IPS-18a (cell line): Measurements from ENCODE around the gene CADPS2.
A peak's percentile ranks its signal among the peaks of the same experiment; 100 is the strongest.

Experiments used
- H3K27ac ChIP-seq: one replicate; pipeline ENCODE4 v1.5.1; 2013; ENCODE audit warnings: low read length
- H3K27me3 ChIP-seq: one replicate; pipeline ENCODE4 v1.6.1; 2013; ENCODE audit warnings: mild to moderate bottlenecking, low read length; ENCODE audit not compliant: control insufficient read depth, insufficient read depth
- H3K36me3 ChIP-seq: one replicate; pipeline ENCODE4 v1.6.1; 2013; ENCODE audit warnings: low read depth, low read length; ENCODE audit not compliant: control insufficient read depth
- H3K4me1 ChIP-seq: one replicate; pipeline ENCODE4 v1.6.1; 2013; ENCODE audit warnings: low read depth, low read length; ENCODE audit not compliant: control insufficient read depth
- H3K4me3 ChIP-seq: one replicate; pipeline ENCODE4 v1.5.1; 2013; ENCODE audit warnings: low read length
- H3K9ac ChIP-seq: one replicate; pipeline ENCODE4 v1.6.1; 2013; ENCODE audit warnings: mild to moderate bottlenecking, low read length, moderate library complexity
- H3K9me3 ChIP-seq: one replicate; pipeline ENCODE4 v1.6.1; 2013; ENCODE audit warnings: low read depth, low read length; ENCODE audit not compliant: control insufficient read depth

CADPS2 gene

DNA sequence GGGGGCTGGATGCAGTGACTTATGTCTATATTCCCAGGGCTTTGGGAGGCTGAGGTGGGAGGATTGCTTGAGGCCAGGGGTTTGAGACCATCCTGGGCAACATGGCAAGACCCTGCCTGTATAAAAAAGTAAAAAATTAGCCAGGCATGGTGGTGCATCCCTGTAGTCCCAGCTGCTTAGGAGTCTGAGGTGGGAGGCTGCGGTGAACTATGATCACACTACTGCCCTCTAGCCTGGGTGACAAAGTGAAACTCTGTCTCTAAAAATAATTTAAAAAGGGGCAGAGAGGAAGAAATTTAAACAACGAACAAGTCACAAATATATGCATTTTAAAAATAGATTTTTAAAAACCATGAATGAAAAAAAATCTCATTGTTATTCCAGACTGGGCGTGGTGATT lies 535.6 kb downstream of the CADPS2 start:
- Histone ChIP-seq H3K9ac (no peak overlapping the region), H3K36me3 (no peaks in the 10 kb centered on the region), H3K9me3 (no peaks in the 10 kb centered on the region), H3K27ac (no peak overlapping the region), H3K4me1 (peaks cover 13% of the 10 kb centered on the region), H3K4me3 (no peak overlapping the region), H3K27me3 (no peaks in the 10 kb centered on the region)

DNA sequence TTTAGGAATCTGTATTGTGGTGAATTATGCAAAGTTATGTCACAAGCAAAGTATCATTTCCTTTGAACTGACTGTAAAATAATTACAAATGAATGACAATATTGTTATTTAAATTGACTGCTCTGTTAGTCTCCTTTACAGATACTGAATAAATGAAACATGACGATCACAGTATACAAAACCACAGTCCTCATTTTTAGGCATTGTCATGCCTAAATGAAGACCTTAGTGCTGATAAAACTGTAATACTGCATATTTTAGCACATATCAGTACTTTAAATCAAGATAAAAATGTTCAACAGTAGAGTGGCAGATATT lies 542.0 kb downstream of the CADPS2 start:
- H3K27me3 ChIP-seq = peaks cover 4% of the 10 kb centered on the region
- H3K4me3 ChIP-seq = peak overlapping the region; percentile 22
- H3K27ac ChIP-seq = no peak overlapping the region
- no peaks in the 10 kb centered on the region for H3K9me3 ChIP-seq
- H3K9ac ChIP-seq = no peak overlapping the region
- H3K36me3 ChIP-seq = no peaks in the 10 kb centered on the region
- peaks cover 20% of the 10 kb centered on the region for H3K4me1 ChIP-seq

DNA sequence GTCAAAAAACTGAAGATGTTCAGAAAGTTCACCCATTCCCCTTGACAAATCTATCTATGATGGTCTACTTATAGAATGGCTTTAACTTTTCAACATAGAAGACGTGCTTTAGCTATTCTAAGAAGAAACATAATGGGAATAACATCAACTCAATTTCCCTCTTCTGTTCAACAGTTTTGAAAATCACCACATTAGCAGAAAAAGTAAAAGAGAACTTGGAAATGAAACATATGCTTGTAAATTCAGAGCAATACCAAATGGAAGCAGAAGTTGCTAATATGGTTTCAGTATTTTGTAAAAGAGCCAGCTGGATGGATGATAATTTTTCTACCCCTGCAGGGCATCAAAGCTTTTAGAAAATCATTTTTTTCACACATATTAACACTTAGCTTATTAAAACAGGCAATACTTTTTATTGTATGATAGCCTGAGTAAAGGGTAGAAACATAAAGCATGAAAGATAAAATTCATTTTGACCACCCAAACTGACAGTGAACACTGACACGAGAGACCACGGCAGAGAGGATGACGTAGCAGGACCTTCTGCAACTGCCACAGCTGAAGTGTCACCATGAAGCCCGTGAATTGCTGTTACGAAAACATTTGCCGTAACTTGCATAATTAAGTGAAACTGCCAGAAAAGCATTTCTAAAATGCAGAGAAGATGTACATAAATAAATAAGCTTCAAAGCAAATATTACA lies 542.5 kb downstream of the CADPS2 start:
- no peak overlapping the region for H3K4me3 ChIP-seq
- H3K9me3 ChIP-seq = no peaks in the 10 kb centered on the region
- no peak overlapping the region for H3K9ac ChIP-seq
- H3K4me1 ChIP-seq = peaks cover 20% of the 10 kb centered on the region
- H3K27me3 ChIP-seq = peaks cover 4% of the 10 kb centered on the region
- H3K36me3 ChIP-seq = no peaks in the 10 kb centered on the region
- no peak overlapping the region for H3K27ac ChIP-seq

DNA sequence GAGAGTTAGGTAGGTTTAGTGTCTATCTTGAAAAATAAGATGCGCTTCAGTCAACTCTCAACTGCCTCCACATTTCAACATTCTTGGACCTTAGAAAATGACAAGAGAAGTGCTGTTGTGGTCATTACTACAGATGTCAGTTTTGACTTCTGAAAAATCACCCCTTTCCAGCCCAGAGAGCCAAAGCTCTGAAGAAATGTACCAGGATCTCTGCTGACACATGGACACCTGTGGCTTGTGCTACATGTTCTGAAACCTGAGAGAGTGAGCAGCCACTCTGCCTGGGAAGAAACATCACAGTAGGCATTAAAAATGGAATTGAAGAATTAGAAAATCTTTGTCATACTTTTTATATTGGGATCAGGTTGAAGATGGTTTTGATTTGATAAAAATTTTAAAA lies 545.8 kb downstream of the CADPS2 start:
- Histone ChIP-seq H3K27ac (no peak overlapping the region), H3K4me1 (peaks cover 39% of the 10 kb centered on the region), H3K27me3 (peaks cover 4% of the 10 kb centered on the region), H3K36me3 (no peaks in the 10 kb centered on the region), H3K4me3 (no peak overlapping the region), H3K9ac (no peak overlapping the region), H3K9me3 (no peaks in the 10 kb centered on the region)

DNA sequence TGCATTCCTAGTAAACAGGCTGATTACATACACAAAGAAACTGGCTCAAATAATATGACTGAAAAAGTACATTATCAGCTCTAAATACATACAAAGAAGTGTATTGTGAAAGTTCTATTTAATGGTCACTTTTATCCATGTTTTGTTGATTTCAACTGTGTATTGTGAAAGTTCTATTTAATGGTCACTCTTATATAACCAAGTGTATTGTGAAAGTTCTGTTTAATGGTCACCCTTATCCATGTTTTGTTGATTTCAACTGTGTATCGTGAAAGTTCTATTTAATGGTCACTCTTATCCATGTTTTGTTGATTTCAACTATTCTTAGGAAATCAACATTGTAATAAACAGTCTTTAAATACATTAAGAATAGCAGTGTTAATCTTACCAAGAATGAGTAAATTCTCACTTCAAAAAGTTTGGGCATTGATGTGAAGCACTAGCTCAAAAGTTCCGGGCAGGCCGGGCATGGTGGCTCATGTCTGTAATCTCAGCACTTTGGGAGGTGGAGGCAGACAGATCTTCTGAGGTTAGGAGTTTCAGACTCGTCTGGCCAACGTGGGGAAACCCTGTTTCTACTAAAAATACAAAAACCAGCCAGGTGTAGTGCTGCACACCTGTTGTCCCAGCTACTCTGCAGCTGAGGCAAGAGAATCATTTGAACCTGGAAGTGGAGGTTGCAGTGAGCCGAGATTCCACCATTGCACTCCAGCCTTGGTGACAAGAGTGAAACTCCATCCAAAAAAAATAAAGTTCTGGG lies 546.9 kb downstream of the CADPS2 start:
- Histone ChIP-seq H3K4me1 (peaks cover 28% of the 10 kb centered on the region), H3K9ac (no peak overlapping the region), H3K27ac (no peak overlapping the region), H3K9me3 (no peaks in the 10 kb centered on the region), H3K27me3 (peaks cover 4% of the 10 kb centered on the region), H3K36me3 (no peaks in the 10 kb centered on the region), H3K4me3 (no peak overlapping the region)

DNA sequence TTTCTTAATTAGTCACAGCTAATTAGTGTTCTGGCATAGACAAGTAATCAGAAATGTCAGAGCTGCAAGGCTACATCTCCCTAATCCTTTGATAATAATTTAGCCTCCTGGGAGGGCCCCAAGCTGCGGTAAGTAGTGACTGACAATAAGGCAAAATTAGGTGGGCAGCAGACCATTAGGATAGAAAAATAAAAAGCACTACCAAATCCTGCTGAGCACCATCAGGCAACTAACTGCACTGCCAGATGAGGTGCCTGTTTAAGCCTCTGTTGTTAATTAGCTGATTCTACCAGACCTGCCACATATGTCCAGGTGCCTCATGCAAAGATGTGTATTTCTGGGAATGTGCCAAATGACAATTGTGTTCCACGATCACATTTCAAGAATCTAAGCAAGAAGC lies 549.2 kb downstream of the CADPS2 start:
- Histone ChIP-seq H3K27me3 (no peaks in the 10 kb centered on the region), H3K4me1 (peaks cover 20% of the 10 kb centered on the region), H3K36me3 (no peaks in the 10 kb centered on the region), H3K27ac (no peak overlapping the region), H3K9ac (no peak overlapping the region), H3K9me3 (no peaks in the 10 kb centered on the region), H3K4me3 (no peak overlapping the region)

DNA sequence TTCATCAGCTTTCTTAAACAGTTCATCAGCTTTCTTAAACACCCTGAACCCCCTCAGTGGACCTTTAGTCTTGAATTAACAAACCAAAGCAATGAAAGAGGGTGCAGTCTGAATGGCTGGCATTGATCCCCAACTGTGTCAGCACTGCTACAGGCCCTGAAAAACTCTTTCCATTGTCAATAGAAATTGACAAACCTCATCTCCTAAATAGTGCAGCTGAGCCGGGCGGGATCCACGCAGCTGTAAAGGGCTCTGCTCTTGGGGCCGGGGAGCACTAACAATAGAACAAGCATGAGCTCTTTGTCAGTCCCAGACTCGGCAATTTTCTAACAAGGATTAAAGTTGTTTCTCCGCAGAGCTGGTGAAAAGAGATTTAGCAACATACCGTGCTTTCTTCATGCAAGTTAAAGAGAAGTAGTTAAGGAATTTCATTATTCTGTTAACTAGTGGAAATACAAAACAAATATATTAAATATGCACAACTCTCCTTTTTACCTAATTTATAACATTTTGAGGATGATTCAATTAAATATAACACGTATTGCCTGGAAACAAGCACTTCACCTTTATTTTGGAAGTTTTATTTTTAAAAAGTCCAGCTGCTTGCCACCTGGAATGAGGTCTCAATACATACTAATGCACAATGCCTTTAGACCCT lies 557.0 kb downstream of the CADPS2 start:
- Histone ChIP-seq H3K9me3 (no peaks in the 10 kb centered on the region), H3K27me3 (no peaks in the 10 kb centered on the region), H3K9ac (no peak overlapping the region), H3K4me3 (peak overlapping the region; percentile 18), H3K36me3 (no peaks in the 10 kb centered on the region), H3K27ac (peak overlapping the region; percentile 30), H3K4me1 (peaks cover 52% of the 10 kb centered on the region)

DNA sequence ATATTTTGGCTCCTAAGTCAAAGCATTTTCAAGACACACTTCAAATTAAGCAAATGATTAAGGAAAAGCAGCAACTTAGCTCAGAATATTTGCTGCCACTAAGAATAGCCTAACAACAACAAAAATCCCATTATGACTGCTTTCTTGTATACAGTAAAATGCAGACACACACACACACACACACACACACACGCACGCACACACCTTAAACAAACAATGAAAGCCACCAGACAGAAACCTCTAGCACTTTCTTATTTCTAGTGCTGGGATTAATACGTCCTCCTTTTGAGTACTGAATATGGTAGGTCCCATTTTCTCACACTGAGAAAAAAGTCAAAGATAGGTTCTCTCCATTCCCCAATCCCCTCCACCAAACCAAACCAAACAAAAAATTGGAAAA lies 558.3 kb downstream of the CADPS2 start:
- H3K9ac ChIP-seq = no peak overlapping the region
- H3K27me3 ChIP-seq = no peaks in the 10 kb centered on the region

DNA sequence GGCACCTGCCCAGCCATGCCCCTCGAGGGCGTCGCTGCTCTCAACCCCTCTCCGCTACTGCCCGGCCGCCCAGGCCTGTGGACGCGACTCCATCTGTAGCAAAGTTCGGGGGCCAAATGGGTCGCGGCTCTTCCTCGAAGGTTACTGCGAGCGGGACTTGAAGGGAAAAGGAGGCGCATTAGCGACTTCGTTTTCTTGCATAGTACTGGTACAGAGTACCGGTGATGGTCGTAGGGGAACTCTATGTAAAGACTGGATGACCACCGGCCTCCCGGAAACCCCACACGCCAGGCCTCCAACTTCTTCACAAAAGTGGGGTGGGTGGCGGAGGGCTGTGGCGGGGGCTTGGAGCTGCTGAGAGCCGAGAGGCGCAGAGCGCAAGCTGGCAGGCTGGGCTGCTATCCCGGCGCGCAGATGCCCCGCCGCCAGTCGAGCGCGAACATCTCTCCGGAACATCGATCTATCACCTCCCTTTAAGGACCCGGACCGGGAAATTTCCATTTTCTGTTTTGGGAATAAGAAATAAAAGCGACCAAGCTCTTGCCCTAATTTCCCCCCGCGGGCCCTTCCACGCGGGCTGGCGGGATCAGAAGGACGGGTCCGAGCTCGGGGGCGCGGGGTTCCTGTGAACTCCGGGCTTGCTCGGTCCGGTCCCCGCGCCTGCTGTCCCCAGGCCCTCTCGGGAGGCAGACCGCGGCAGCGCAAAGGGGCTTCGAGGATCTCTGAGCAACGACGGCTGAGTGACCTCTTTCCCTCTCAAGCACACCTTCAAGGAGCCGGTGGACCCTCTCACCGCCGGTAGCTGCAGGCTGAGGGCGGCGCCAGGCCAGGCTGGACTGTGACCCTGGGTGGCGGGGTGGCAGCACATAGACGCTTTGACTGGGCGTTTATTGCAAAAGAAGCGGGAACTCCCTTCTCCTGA lies 569.5 kb downstream of the CADPS2 start:
- H3K4me3 ChIP-seq = peak overlapping the region; percentile 59
- peaks cover 79% of the 10 kb centered on the region for H3K27me3 ChIP-seq
- H3K9ac ChIP-seq = peak overlapping the region; percentile 34
- no peaks in the 10 kb centered on the region for H3K9me3 ChIP-seq
- no peaks in the 10 kb centered on the region for H3K36me3 ChIP-seq
- H3K4me1 ChIP-seq = peaks cover 31% of the 10 kb centered on the region
- H3K27ac ChIP-seq = no peak overlapping the region

More for the DNA sequence above, 558.3 kb downstream of the CADPS2 start:
- Histone ChIP-seq H3K36me3 (no peaks in the 10 kb centered on the region), H3K27ac (no peak overlapping the region), H3K4me1 (peaks cover 52% of the 10 kb centered on the region), H3K4me3 (peak overlapping the region; percentile 4), H3K9me3 (no peaks in the 10 kb centered on the region)

DNA sequence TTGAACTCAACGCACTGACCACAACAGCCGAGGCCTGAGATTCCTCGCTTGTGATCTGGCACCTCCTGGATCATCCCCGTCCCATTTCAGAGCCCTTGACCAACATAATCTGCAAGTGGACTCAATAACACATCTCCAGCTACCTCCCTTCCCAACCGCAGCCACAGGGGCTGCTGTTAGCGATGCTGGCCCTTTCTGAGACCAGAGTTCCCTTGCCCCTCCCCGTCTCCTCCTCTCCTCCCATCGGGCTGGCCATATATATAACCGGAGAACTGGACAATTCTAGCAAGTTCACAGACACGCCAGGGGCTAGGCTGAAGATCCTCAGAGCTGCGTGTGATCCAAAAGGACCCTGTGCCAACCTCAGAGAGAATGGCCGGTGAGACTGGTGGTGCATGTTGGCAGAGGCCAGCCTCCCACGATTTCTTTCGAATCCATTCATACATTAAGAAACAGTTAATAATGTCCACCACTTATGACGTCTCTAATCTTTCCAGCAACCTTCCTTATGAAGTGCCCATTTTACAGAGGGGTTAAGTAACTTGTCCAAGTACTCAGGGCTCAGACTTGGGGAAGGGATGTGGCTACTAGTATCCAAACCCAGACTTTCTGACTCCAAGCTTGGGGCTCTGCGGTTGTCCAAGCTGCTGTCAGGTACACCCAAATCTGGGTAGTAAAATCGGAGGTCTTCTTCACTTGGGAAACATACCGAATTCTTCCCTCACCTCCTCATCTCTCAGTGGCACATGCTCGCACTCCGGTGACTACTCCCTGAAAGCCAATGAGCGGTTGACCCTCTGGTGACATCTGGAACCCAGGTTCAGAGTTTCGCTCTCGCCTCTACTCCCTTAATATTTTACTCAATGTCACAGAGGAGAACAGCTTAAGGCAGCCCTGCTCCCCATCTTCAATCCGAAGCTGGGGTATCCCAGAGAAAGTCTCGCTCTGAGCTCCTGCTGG lies 570.5 kb downstream of the CADPS2 start:
- Histone ChIP-seq H3K9me3 (no peaks in the 10 kb centered on the region), H3K4me3 (peak overlapping the region; percentile 59), H3K9ac (no peak overlapping the region), H3K27ac (no peak overlapping the region), H3K4me1 (peaks cover 40% of the 10 kb centered on the region), H3K36me3 (no peaks in the 10 kb centered on the region), H3K27me3 (peaks cover 89% of the 10 kb centered on the region)
